GM19324 (cell line): ENCODE results near the gene CFAP58.

ENCODE experiments used
- ATAC-seq: cut with Tn5 transposase; IDR thresholded peaks from one replicate; pipeline ENCODE4 v1.9.1; 2021; ENCODE audit warnings: mild to moderate bottlenecking, moderate library complexity; ENCODE audit not compliant: unreplicated experiment, low FRiP score

The CFAP58 gene

GRCh38 chr10:104472957-104473745, 119.5 kb downstream of the CFAP58 start:
- ATAC-seq, result no peak

DNA sequence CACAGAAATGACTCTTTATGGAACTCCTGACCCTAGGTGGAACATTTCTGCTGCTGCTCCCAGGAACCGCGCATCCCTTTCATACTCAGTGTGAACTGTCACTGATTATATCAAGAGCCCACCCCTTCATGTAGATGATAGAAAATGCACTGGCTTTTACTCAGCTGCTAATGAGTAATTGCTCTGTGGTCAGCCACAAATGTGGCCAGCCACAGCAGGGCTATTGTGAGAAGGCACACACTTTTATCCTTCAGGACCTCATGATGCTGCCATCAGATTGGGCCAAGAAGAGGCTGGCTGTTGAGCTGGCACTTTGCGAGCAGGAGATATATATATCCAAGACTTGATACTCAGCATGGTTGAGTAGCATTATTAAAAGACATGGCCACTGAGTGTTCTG, 124.7 kb downstream of the CFAP58 start:
- ATAC-seq, result no peak

DNA sequence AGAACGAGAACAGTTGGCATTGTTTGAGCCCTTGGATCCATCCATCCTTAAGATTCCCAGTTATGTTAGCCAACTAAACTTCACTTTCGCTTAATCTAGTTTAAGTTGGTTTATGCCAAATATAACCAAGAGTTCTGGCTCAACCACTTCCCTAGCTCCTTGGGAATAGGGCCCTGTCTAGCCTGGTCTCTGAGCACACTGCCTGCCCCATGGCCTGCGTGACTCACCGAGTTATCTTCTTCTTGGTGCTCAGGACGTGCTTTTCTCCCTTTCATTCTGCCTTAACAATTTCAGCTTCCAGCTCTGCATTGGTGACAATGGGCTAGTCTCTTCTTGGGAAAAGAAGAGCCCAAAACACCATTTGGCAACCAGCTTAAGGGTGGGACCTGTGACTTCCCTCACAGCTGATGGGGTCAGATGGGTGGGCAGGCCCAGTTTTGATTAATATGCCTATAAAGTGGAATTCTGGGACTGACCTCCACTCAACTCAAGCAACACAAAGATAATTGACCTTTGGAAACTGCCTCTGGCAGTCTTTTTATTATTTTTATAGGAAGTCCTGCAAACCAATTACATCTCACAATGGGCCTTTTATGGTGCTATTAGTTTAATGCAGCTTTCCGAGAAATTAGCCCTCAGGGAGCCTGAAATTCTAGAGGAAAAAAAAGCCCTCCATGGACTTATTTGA, 126.4 kb downstream of the CFAP58 start:
- no peak for ATAC-seq

DNA sequence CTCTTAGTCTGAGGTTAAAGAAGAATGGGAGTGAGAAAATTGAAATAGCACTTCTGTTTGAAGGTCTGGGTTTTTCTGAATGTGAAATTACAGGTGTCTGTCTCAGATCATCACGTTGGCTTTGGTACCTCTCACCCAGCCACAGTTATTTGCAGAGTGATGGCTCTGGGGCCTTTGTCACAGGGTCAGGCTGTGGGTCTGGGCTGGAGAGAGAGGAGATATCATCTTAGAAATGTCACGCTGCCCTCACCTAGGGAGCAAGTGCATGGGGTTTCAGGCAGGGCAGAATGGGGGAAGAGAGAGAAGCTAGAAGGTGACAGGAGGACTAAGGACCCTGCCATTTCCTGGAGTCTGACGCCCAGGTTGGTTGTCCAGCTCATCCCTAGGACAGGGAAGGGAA, 127.2 kb downstream of the CFAP58 start:
- ATAC-seq, result no peak

- no peak for ATAC-seq
Measured at GRCh38 chr10:104483582-104483981, 129.9 kb downstream of the CFAP58 start.

GRCh38 chr10:104485632-104486031, 132.0 kb downstream of the CFAP58 start:
- ATAC-seq, result no peak

DNA sequence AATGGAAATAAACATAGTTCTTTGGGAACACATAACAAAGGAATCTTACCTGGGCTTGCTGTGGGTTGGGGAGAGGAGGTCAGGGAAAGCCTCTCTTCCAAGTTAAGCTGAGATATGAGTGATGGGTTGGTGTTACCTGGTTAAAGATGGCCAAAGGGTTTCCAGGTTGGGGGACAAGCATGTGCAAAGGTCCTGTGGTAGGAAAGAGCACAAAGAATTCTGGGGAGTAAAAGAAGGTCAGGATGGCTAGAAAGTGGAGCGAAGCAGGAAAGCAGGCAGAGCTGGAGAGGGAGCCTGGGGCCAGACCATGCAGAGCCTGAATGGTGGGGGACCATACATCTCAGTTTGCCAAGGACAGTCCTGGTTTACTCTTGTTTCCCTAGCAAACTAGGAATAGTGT, 133.2 kb downstream of the CFAP58 start:
- no peak for ATAC-seq

- no peak for ATAC-seq
Measured at GRCh38 chr10:104487794-104488438, 134.3 kb downstream of the CFAP58 start.

- ATAC-seq, result no peak
Measured at GRCh38 chr10:104488439-104488832, 134.8 kb downstream of the CFAP58 start.

DNA sequence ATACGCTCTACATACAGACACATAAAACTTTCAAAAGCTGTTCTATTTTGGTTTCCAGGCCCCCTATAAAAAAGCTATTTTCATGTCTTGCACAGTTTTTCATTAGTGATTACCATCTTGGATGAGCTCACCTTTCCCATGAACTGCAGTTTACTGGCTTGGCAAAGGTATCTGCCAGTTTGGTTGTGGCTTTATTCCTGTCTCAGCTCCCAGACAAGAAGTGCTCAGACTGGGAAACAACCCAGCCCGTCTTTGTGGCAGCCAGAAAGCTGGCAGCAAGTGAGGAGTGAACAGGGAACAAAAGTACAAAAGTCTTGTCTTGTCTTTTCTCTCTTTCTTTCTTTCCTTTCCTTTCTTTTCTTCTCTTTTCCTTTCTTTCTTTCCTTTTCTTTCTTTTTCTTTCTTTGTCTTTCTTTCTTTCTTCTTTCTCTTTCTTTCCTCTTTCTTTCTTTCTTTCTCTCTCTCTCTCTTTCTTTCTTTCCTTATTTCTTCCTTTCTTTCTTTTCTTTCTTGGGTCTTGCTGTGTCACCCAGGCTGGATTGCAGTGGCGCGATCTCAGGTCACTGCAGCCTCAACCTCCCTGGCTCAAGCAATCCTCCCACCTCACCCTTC, 138.8 kb downstream of the CFAP58 start:
- ATAC-seq, result no peak

DNA sequence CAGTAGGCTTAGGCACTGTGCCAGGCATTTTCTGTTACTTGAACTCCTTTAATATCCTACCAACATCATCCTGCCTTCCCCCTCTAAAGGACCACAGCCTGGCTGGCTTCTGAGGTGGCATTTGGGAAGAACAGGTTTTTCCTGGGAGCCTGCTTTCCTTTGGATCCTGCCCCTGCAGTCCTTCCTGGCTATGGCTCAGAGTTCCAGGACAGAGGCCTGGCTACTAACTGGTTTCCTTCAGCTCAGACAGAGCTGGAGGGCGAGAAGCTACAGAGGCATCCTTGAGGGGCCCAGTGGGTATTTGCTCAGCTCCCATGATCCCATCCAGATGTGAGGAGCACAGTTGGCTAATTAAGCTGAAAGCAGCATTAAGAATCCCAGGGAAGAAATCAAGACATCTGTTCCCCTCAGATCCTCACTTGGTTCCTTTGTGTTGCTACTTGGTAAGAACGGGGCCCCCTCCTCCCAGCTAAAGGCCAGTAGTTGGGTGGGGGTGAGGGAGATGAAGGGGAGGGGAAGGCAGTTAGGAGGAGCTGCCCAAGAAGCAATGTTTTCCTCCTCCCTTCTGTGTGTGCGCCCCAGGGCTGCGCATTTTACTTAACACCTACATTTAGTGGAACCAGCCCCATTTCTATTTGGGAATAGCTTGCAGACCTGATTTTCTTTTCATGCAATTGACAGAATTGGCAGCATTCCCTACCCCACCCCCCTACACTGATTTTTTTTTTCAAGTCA, 144.9 kb downstream of the CFAP58 start:
- no peak for ATAC-seq

GRCh38 chr10:104501449-104501848, 147.8 kb downstream of the CFAP58 start:
- no peak for ATAC-seq

DNA sequence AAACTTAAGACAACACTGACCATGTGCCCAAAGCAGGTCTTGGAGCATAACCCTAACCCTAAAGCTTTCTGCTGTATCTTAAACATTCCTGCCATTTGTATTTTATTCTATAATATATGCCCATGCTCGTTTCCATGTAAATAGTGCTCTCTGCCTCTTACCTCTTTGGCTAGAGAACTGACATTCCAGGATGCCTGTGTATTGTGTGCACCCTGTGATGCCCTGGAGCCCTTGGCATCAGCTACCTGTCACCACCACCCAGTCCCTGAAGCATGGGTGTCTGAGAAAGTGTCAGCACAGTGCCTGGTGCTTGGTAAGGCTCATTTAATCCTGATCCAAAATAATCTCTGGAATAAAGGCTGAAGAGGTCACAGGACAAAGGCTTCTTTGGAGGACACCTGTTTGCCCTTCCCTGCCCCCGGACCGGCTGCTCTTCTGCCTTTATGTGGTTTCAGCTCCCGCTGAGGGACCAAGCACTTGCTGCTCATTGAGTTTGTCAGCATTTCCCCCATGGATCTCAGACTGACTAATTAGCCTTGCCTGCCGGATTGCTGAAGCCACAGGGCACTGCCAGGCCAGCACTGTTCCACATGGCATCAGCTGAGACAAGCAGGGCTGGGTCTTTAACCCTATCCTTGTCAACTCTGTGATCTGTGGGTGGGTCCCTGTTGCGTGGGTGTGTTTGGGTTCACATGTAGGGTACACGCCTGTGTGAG, 148.4 kb downstream of the CFAP58 start:
- no peak for ATAC-seq

DNA sequence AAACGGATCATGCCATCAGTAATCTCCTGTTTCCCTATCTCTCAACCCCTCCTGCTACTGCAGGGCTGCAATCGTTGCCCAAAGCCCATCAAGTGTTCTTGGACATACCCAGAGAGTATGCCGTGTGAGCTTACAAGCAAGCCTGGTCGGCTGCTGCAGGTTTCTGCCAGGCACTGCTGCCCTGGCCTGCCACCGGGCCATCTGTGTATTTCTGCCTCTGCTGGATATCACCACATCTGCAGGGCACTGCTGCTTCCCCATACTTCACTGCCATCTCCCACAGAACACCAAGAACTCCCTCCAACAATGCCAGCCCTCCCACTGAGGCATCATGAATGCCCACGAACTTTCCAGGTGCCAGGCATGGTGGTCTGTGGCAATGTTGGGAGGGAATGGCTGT, 149.3 kb downstream of the CFAP58 start:
- ATAC-seq, result no peak
